ENCODE results near the gene PTPN2.

DNA sequence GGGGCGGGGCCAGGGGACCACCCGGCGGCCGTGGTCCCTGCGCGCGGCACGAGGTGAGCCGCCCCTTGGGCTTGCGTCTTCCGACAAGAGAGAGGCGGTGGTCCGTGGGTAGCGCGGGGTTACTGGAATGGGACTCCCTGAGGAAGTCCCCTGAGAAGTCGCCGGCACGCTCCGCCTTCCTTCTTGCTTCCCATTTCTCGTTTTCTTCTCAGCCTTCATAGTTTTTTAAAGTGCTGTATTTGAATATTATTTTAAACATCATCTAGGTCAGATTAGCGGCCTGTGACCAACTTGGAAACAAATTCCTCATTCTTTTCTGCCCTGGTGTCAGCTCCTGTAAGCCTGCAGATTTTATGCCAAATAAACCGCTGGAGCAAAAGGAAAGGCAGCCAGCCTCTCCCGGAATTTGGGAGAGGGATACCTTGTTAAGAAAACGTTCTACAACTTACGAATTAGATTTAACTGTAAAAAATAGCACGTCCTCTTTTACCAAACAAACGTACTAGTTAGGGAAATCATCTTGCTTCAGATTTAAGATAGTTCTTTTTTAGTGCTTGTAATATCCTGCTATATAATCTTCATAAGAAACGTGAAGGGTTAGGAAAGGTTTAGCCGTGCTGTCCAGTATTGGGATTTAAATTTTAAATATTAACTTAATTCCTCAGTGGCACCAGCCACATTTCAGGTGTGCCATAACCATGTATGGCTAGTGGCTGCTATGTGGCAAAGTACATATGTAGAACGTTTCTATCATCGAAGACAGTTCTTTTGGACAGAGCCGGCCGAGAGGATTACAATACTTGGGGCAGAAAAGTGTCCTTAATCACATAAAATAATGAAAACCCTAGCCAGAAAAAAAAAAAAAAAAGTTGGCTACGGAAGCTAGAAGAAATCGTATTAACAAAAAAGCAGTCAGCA, 628 bp upstream of the PTPN2 start:
- TF ChIP-seq MCM5 (IDR thresholded peaks at IDR 0.05; ENCODE audit: low read depth) (no peak), SP2 (IDR thresholded peaks at IDR 0.05; ENCODE audit: extremely low read depth, low read depth, low read length, poor library complexity, severe bottlenecking) (no peak), POLR2A (conservative IDR thresholded peaks at IDR 0.05) (no peak), ZFP36 (IDR thresholded peaks at IDR 0.05; ENCODE audit: low read depth, low read length, partially characterized antibody) (no peak), MTA2 (IDR thresholded peaks at IDR 0.05; ENCODE audit: low read depth) (no peak), MAZ (CRISPR knock-in tag; conservative IDR thresholded peaks at IDR 0.05 in 1 of 2, IDR thresholded peaks at IDR 0.05 in 1 of 2) (no peak)

All from K562 (cell line).